Panc1 (cell line): ENCODE measurements around the gene ROGDI.

ENCODE experiments used
- CTCF ChIP-seq: fragments of 450-650 bp; IDR thresholded peaks from 2 replicates; pipeline ENCODE4 v1.5.1; 2017; ENCODE audit warnings: mild to moderate bottlenecking
- POLR2AphosphoS5 ChIP-seq: IDR thresholded peaks from 2 replicates; pipeline ENCODE4 v1.6.1; 2012; ENCODE audit warnings: mild to moderate bottlenecking, low read depth, low read length, moderate library complexity
- REST ChIP-seq, 2 experiments: IDR thresholded peaks; 2 replicates each; pipeline ENCODE4 v1.6.1; 2011 to 2012; ENCODE audit warnings: low read depth in 2 of 2, control low read depth in 1 of 2, low read length in 1 of 2, mild to moderate bottlenecking in 1 of 2, moderate library complexity in 1 of 2; ENCODE audit not compliant: insufficient read depth in 1 of 2
- SIN3A ChIP-seq: IDR thresholded peaks from 2 replicates; pipeline ENCODE4 v1.6.1; 2012; ENCODE audit warnings: low read depth, mild to moderate bottlenecking, low read length, moderate library complexity, borderline replicate concordance; ENCODE audit not compliant: insufficient read depth
- TCF7L2 ChIP-seq: IDR thresholded peaks from 2 replicates; pipeline ENCODE4 v1.6.1; 2011; ENCODE audit warnings: mild to moderate bottlenecking, low read depth, low read length, inconsistent platforms

- TF ChIP-seq SIN3A, result no peak
- no peak for TF ChIP-seq CTCF
- no peak for TF ChIP-seq REST (IDR thresholded peaks at IDR 0.05; ENCODE audit: insufficient read depth in 1 of 2, low read depth in 2 of 2, low read length in 1 of 2)
- TF ChIP-seq POLR2AphosphoS5, result no peak
- no peak for TF ChIP-seq TCF7L2
Observed at GRCh38 chr16:4820652-4821051, 18.2 kb upstream of the ROGDI start.
